Measurements from ENCODE around the gene ATP6V0A1. TPM values are rescaled to one million over a fixed set of nuclear protein-coding genes. Genes with fewer than 3 reads are reported as not detected.
"Not testable (repeated sequence)": the region's sequence is repeated elsewhere in the genome, so short reads cannot be mapped to it uniquely, and the experiment has no call there.

Gene ATP6V0A1
- total RNA-seq, 1 donor from 2014 or later: 40.4 TPM

DNA sequence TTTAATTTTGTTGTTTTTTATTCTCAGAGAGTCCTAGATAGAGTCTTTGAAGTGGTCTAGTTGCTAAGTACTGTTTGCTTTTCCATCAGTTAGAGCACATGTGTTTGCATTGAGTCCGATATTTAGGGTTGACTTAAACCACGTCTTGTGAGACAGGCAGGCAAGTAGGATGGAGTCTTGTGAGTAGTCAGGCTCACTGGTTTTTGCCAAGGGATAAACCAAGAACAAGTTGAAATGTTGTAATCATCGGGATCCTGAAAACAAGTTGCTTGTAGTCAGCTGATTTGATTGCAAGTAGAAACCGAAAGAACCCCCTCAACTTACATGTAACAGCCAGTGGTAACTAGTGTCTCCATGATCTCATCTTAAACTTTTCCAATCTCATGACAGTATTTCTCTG, 17.2 kb downstream of the ATP6V0A1 start:
- DNase-seq (ENCODE audit: low spot score): no peak
- H3K27me3 Mint-ChIP-seq (ENCODE audit: insufficient read depth, low read depth): no peaks in the 10 kb centered on the region
- H4K20me1 ChIP-seq (ENCODE audit: low read depth): no peaks in the 10 kb centered on the region
- H3K4me1 Mint-ChIP-seq: no peaks in the 10 kb centered on the region
- H3K4me3 ChIP-seq: no peak overlapping the region
- H3F3A ChIP-seq (ENCODE audit: low read depth): no peaks in the 10 kb centered on the region
- no peak overlapping the region for H3K27ac ChIP-seq
- no peak overlapping the region for H3K9ac ChIP-seq
- TF ChIP-seq EZH2phosphoT487 (IDR thresholded peaks at IDR 0.05): no peak
- TF ChIP-seq EZH2 (IDR thresholded peaks at IDR 0.05): no peak
- TF ChIP-seq, protein P1, sequence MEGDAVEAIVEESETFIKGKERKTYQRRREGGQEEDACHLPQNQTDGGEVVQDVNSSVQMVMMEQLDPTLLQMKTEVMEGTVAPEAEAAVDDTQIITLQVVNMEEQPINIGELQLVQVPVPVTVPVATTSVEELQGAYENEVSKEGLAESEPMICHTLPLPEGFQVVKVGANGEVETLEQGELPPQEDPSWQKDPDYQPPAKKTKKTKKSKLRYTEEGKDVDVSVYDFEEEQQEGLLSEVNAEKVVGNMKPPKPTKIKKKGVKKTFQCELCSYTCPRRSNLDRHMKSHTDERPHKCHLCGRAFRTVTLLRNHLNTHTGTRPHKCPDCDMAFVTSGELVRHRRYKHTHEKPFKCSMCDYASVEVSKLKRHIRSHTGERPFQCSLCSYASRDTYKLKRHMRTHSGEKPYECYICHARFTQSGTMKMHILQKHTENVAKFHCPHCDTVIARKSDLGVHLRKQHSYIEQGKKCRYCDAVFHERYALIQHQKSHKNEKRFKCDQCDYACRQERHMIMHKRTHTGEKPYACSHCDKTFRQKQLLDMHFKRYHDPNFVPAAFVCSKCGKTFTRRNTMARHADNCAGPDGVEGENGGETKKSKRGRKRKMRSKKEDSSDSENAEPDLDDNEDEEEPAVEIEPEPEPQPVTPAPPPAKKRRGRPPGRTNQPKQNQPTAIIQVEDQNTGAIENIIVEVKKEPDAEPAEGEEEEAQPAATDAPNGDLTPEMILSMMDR (IDR thresholded peaks at IDR 0.05): no peak
- H3K4me3 Mint-ChIP-seq: no peak overlapping the region
- H3K4me1 ChIP-seq: no peaks in the 10 kb centered on the region
- no peak overlapping the region for H3K4me2 ChIP-seq
- H3K36me3 ChIP-seq: no peaks in the 10 kb centered on the region
- H3K36me3 Mint-ChIP-seq: peaks cover 34% of the 10 kb centered on the region
- no peaks in the 10 kb centered on the region for H3K79me2 ChIP-seq (ENCODE audit: low read depth)
- H2AFZ ChIP-seq (replicated peaks): no peak overlapping the region
- no peaks in the 10 kb centered on the region for H3K9me3 Mint-ChIP-seq
- H3K27me3 ChIP-seq: no peaks in the 10 kb centered on the region
- H3K27ac Mint-ChIP-seq: no peak overlapping the region
- no peaks in the 10 kb centered on the region for H3K9me3 ChIP-seq (ENCODE audit: low read depth)

DNA sequence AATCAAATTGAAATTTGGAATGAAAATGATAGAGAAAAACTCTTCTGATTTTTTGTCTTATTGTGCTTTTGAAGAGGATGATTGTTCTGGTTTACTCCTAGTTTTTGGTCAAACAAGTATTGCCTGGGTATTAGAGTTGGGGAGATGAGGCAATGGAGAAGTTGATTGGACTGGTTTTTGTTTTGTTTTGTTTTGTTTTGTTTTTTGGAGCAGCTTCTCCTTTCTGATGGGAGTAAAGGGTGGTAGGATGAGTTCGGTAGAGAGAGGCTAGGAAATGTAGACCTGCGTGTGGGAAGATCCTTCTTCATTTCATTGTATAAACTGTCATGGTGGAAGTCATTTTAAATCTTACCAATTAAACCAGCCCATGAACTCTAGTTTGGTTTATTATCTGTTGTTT, 17.7 kb downstream of the ATP6V0A1 start:
- H3K27ac ChIP-seq: no peak overlapping the region
- H3K36me3 ChIP-seq: no peaks in the 10 kb centered on the region
- H4K20me1 ChIP-seq (ENCODE audit: low read depth): no peaks in the 10 kb centered on the region
- H3K4me1 Mint-ChIP-seq: no peaks in the 10 kb centered on the region
- no peak overlapping the region for H3K9ac ChIP-seq
- TF ChIP-seq EZH2phosphoT487 (IDR thresholded peaks at IDR 0.05) (no peak), EZH2 (IDR thresholded peaks at IDR 0.05) (no peak)
- TF ChIP-seq, protein P1 (IDR thresholded peaks at IDR 0.05): no peak
- no peaks in the 10 kb centered on the region for H3K4me1 ChIP-seq
- H2AFZ ChIP-seq (replicated peaks): no peak overlapping the region
- H3K9me3 Mint-ChIP-seq: no peaks in the 10 kb centered on the region
- no peaks in the 10 kb centered on the region for H3K79me2 ChIP-seq (ENCODE audit: low read depth)
- no peak overlapping the region for H3K4me2 ChIP-seq
- H3K27ac Mint-ChIP-seq: no peak overlapping the region
- H3K4me3 ChIP-seq: no peak overlapping the region
- no peaks in the 10 kb centered on the region for H3F3A ChIP-seq (ENCODE audit: low read depth)
- no peak overlapping the region for H3K4me3 Mint-ChIP-seq
- no peaks in the 10 kb centered on the region for H3K27me3 ChIP-seq
- DNase-seq (ENCODE audit: low spot score): no peak
- no peaks in the 10 kb centered on the region for H3K9me3 ChIP-seq (ENCODE audit: low read depth)
- H3K27me3 Mint-ChIP-seq (ENCODE audit: insufficient read depth, low read depth): no peaks in the 10 kb centered on the region
- peaks cover 34% of the 10 kb centered on the region for H3K36me3 Mint-ChIP-seq

DNA sequence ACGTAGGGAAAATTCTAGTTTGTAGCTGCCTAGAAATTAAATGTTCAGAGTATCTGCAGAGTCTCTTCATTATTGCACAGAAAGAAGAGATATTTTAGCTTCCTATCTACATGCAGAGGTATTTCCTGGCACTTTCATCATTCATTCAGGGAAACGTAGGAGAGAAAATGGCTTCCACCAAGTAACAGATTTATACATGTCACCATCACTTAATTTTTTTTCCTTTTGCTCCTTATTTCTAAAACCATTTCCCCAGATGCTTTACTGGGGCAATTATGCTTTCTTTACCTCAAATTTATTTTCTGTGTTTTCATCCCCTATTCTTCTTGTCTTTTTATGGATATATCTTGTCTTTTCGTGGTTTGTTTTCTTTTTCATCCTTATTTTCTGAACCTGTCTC, 18.5 kb downstream of the ATP6V0A1 start:
- DNase-seq (ENCODE audit: low spot score): no peak
- no peak overlapping the region for H3K4me3 Mint-ChIP-seq
- H3K79me2 ChIP-seq (ENCODE audit: low read depth): no peaks in the 10 kb centered on the region
- H3K4me2 ChIP-seq: no peak overlapping the region
- no peak overlapping the region for H3K27ac ChIP-seq
- H3K27me3 Mint-ChIP-seq (ENCODE audit: insufficient read depth, low read depth): no peaks in the 10 kb centered on the region
- no peaks in the 10 kb centered on the region for H3K27me3 ChIP-seq
- no peak overlapping the region for H3K9ac ChIP-seq
- H4K20me1 ChIP-seq (ENCODE audit: low read depth): no peaks in the 10 kb centered on the region
- H3K4me1 Mint-ChIP-seq: no peaks in the 10 kb centered on the region
- H2AFZ ChIP-seq (replicated peaks): no peak overlapping the region
- no peaks in the 10 kb centered on the region for H3K4me1 ChIP-seq
- no peaks in the 10 kb centered on the region for H3K9me3 Mint-ChIP-seq
- no peak overlapping the region for H3K4me3 ChIP-seq
- H3K36me3 ChIP-seq: no peaks in the 10 kb centered on the region
- TF ChIP-seq EZH2phosphoT487 (IDR thresholded peaks at IDR 0.05): no peak
- no peak for TF ChIP-seq EZH2 (IDR thresholded peaks at IDR 0.05)
- TF ChIP-seq, protein P1 (IDR thresholded peaks at IDR 0.05): no peak
- no peaks in the 10 kb centered on the region for H3K9me3 ChIP-seq (ENCODE audit: low read depth)
- H3F3A ChIP-seq (ENCODE audit: low read depth): no peaks in the 10 kb centered on the region
- H3K27ac Mint-ChIP-seq: no peak overlapping the region
- H3K36me3 Mint-ChIP-seq: peaks cover 34% of the 10 kb centered on the region

DNA sequence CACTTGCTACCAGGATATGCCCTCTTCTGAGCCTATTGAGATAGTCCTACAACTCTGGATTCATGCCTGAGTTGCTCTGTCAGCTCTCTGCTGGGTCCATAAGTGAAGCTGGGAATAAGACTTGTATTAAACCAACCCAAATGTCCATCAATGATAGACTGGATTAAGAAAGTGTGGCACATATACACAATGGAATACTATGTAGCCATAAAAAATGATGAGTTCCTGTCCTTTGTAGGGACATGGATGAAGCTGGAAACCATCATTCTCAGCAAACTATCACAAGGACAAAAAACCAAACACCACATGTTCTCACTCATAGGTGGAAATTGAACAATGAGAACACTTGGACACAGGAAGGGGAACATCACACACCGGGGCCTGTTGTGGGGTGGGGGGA, 19.1 kb downstream of the ATP6V0A1 start:
- peaks cover 32% of the 10 kb centered on the region for H3K36me3 Mint-ChIP-seq
- not testable (repeated sequence) for H3K27ac Mint-ChIP-seq; H3K36me3 ChIP-seq; DNase-seq (ENCODE audit: low spot score); H3K9ac ChIP-seq; H3K4me3 Mint-ChIP-seq; H3K4me3 ChIP-seq; H4K20me1 ChIP-seq (ENCODE audit: low read depth); H3K27ac ChIP-seq; H3K4me2 ChIP-seq; H3K9me3 ChIP-seq (ENCODE audit: low read depth); H3K4me1 ChIP-seq; H3K4me1 Mint-ChIP-seq; H3K27me3 ChIP-seq; H3F3A ChIP-seq (ENCODE audit: low read depth); H3K27me3 Mint-ChIP-seq (ENCODE audit: insufficient read depth, low read depth); H3K9me3 Mint-ChIP-seq; H3K79me2 ChIP-seq (ENCODE audit: low read depth); H2AFZ ChIP-seq (replicated peaks)

All from neural progenitor cell (in vitro differentiated cells).